ENCODE data around the gene ZNF821. TPM values are rescaled to one million over a fixed set of nuclear protein-coding genes. Genes with fewer than 3 reads are reported as not detected.

The ZNF821 gene
- total RNA-seq, 1 donor from 2014 or later: 10.3 TPM

DNA sequence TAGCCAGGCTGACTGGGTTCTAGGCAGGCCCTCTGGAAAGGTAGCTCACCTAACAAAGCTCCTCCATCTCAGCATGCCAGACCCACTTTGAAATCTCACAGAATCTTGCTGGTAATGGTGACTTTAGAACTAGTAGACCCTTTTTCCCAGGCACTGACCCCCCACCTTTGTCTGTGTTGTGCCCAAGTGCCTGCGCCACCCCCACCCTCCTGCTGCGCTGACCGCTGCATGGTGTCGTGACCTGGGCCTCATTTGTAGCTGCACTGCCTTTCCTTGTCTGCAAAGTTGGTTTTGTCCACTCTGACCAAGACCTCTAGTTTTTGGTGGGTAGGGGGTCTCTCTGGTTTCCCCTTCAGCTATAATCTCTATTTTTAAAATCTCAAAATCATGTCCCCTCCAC lies 31.4 kb downstream of the ZNF821 start:
- H3F3A ChIP-seq (ENCODE audit: low read depth): no peaks in the 10 kb centered on the region
- H3K4me2 ChIP-seq: no peak overlapping the region
- no peak overlapping the region for H3K27ac ChIP-seq
- no peaks in the 10 kb centered on the region for H3K27me3 ChIP-seq
- TF ChIP-seq EZH2 (IDR thresholded peaks at IDR 0.05) (no peak), EZH2phosphoT487 (IDR thresholded peaks at IDR 0.05) (no peak)
- TF ChIP-seq, protein P1, sequence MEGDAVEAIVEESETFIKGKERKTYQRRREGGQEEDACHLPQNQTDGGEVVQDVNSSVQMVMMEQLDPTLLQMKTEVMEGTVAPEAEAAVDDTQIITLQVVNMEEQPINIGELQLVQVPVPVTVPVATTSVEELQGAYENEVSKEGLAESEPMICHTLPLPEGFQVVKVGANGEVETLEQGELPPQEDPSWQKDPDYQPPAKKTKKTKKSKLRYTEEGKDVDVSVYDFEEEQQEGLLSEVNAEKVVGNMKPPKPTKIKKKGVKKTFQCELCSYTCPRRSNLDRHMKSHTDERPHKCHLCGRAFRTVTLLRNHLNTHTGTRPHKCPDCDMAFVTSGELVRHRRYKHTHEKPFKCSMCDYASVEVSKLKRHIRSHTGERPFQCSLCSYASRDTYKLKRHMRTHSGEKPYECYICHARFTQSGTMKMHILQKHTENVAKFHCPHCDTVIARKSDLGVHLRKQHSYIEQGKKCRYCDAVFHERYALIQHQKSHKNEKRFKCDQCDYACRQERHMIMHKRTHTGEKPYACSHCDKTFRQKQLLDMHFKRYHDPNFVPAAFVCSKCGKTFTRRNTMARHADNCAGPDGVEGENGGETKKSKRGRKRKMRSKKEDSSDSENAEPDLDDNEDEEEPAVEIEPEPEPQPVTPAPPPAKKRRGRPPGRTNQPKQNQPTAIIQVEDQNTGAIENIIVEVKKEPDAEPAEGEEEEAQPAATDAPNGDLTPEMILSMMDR (IDR thresholded peaks at IDR 0.05): no peak
- H3K9me3 ChIP-seq (ENCODE audit: low read depth): no peaks in the 10 kb centered on the region
- Mint-ChIP-seq H3K27me3 (ENCODE audit: insufficient read depth, low read depth) (peaks cover 16% of the 10 kb centered on the region), H3K9me3 (no peaks in the 10 kb centered on the region), H3K4me1 (peaks cover 2% of the 10 kb centered on the region), H3K27ac (no peak overlapping the region), H3K36me3 (peaks cover 23% of the 10 kb centered on the region), H3K4me3 (no peak overlapping the region)
- H2AFZ ChIP-seq (replicated peaks): no peak overlapping the region
- H3K79me2 ChIP-seq (ENCODE audit: low read depth): peaks cover 16% of the 10 kb centered on the region
- H3K36me3 ChIP-seq: peaks cover 7% of the 10 kb centered on the region
- DNase-seq (ENCODE audit: low spot score): no peak
- peaks cover 31% of the 10 kb centered on the region for H4K20me1 ChIP-seq (ENCODE audit: low read depth)
- no peak overlapping the region for H3K4me3 ChIP-seq
- H3K9ac ChIP-seq: no peak overlapping the region
- no peaks in the 10 kb centered on the region for H3K4me1 ChIP-seq

DNA sequence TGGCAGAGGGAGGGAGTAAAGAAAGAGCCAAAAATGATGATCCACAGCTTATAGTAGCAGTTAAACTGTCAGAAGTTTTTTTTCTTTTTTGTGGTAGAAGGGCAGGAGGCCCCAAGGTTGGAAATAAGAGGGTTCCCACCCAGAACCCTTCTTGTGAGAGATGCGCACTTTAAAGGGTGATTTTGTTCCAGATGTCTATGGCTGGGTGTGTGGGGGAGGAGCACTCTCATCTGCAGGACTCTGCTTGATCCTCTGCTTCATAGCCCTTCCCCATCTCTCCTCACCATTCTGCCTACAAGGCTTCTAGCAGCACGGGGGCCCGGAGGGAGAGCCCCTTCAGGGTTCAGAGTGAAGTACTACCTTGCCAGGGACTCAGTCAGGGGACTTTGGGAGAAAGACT lies 31.8 kb downstream of the ZNF821 start:
- Histone ChIP-seq H4K20me1 (ENCODE audit: low read depth) (peaks cover 35% of the 10 kb centered on the region), H3K27me3 (no peaks in the 10 kb centered on the region), H3K9ac (no peak overlapping the region), H3K9me3 (ENCODE audit: low read depth) (no peaks in the 10 kb centered on the region), H2AFZ (replicated peaks) (no peak overlapping the region), H3K4me3 (no peak overlapping the region), H3F3A (ENCODE audit: low read depth) (no peaks in the 10 kb centered on the region), H3K79me2 (ENCODE audit: low read depth) (peaks cover 20% of the 10 kb centered on the region), H3K4me2 (no peak overlapping the region), H3K27ac (no peak overlapping the region), H3K4me1 (peaks cover 3% of the 10 kb centered on the region), H3K36me3 (peaks cover 7% of the 10 kb centered on the region)
- H3K27ac Mint-ChIP-seq: no peak overlapping the region
- H3K4me1 Mint-ChIP-seq: peaks cover 6% of the 10 kb centered on the region
- TF ChIP-seq EZH2phosphoT487 (IDR thresholded peaks at IDR 0.05) (no peak), EZH2 (IDR thresholded peaks at IDR 0.05) (no peak)
- TF ChIP-seq, protein P1 (IDR thresholded peaks at IDR 0.05): no peak
- no peaks in the 10 kb centered on the region for H3K9me3 Mint-ChIP-seq
- H3K27me3 Mint-ChIP-seq (ENCODE audit: insufficient read depth, low read depth): peaks cover 16% of the 10 kb centered on the region
- no peak for DNase-seq (ENCODE audit: low spot score)
- H3K4me3 Mint-ChIP-seq: no peak overlapping the region
- peaks cover 23% of the 10 kb centered on the region for H3K36me3 Mint-ChIP-seq

DNA sequence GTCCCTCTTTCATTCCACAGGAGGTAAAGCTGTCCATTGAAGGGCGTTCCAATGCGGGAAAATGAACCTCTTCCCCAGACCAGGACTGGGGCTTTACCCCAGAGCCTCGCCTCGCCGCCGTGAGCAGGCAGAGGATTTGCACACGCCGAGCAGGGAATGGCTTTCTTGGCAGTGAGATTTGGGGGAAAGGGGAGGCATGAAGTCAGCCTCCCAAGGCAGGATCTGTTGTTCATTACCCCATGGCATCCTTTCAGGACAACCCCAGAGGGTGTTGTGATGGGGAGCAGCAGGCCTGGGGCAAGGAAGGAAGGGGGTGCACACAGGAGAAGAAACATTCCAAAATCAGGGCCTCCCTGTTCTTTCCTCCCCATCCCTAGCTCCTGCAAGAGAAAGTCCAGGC lies 32.2 kb downstream of the ZNF821 start:
- Histone ChIP-seq H2AFZ (replicated peaks) (no peak overlapping the region), H3K9me3 (ENCODE audit: low read depth) (no peaks in the 10 kb centered on the region), H3K4me2 (no peak overlapping the region), H3K27me3 (no peaks in the 10 kb centered on the region), H4K20me1 (ENCODE audit: low read depth) (peaks cover 39% of the 10 kb centered on the region), H3K4me1 (peaks cover 7% of the 10 kb centered on the region), H3K27ac (no peak overlapping the region), H3K79me2 (ENCODE audit: low read depth) (peaks cover 24% of the 10 kb centered on the region), H3K9ac (no peak overlapping the region), H3K36me3 (peaks cover 7% of the 10 kb centered on the region), H3K4me3 (no peak overlapping the region), H3F3A (ENCODE audit: low read depth) (no peaks in the 10 kb centered on the region)
- Mint-ChIP-seq H3K4me1 (peaks cover 10% of the 10 kb centered on the region), H3K4me3 (no peak overlapping the region), H3K27me3 (ENCODE audit: insufficient read depth, low read depth) (peaks cover 16% of the 10 kb centered on the region), H3K9me3 (no peaks in the 10 kb centered on the region), H3K36me3 (peaks cover 23% of the 10 kb centered on the region), H3K27ac (no peak overlapping the region)
- DNase-seq (ENCODE audit: low spot score): no peak
- no peak for TF ChIP-seq EZH2phosphoT487 (IDR thresholded peaks at IDR 0.05)
- TF ChIP-seq EZH2 (IDR thresholded peaks at IDR 0.05): no peak
- TF ChIP-seq, protein P1 (IDR thresholded peaks at IDR 0.05): no peak
